ENCODE data around the gene FAM53B.
A peak's percentile ranks its signal among the peaks of the same experiment; 100 is the strongest.
"Not testable (repeated sequence)": the region's sequence is repeated elsewhere in the genome, so short reads cannot be mapped to it uniquely, and the experiment has no call there.

FAM53B gene

GRCh38 chr10:124748166-124748565 lies 4.0 kb upstream of the FAM53B start:
- no peaks in the 10 kb centered on the region for H3K27me3 ChIP-seq (ENCODE audit: insufficient read depth, low read length)
- no peaks in the 10 kb centered on the region for H3K9me3 ChIP-seq (ENCODE audit: low read length)
- no peaks in the 10 kb centered on the region for H3K36me3 ChIP-seq (ENCODE audit: insufficient read depth, low read length)
- no peak overlapping the region for H3K4me3 ChIP-seq (ENCODE audit: low read length)
- H2AFZ ChIP-seq (ENCODE audit: low read depth, low read length), result no peak overlapping the region
- H3K4me1 ChIP-seq (ENCODE audit: insufficient read depth, low read length), result peaks cover 25% of the 10 kb centered on the region

GRCh38 chr10:124747745-124748144 lies 3.6 kb upstream of the FAM53B start:
- no peak overlapping the region for H2AFZ ChIP-seq (ENCODE audit: low read depth, low read length)
- H3K27me3 ChIP-seq (ENCODE audit: insufficient read depth, low read length), result no peaks in the 10 kb centered on the region
- H3K36me3 ChIP-seq (ENCODE audit: insufficient read depth, low read length), result no peaks in the 10 kb centered on the region
- H3K4me3 ChIP-seq (ENCODE audit: low read length), result no peak overlapping the region
- H3K4me1 ChIP-seq (ENCODE audit: insufficient read depth, low read length), result peaks cover 25% of the 10 kb centered on the region
- no peaks in the 10 kb centered on the region for H3K9me3 ChIP-seq (ENCODE audit: low read length)

- peaks cover 31% of the 10 kb centered on the region for H3K4me1 ChIP-seq (ENCODE audit: insufficient read depth, low read length)
- no peak overlapping the region for H2AFZ ChIP-seq (ENCODE audit: low read depth, low read length)
- H3K9me3 ChIP-seq (ENCODE audit: low read length), result no peaks in the 10 kb centered on the region
- no peak overlapping the region for H3K4me3 ChIP-seq (ENCODE audit: low read length)
- no peaks in the 10 kb centered on the region for H3K27me3 ChIP-seq (ENCODE audit: insufficient read depth, low read length)
- no peaks in the 10 kb centered on the region for H3K36me3 ChIP-seq (ENCODE audit: insufficient read depth, low read length)
These were observed 2.8 kb upstream of the FAM53B start for GRCh38 chr10:124746992-124747391.

- H3K4me3 ChIP-seq (ENCODE audit: low read length); H3K9me3 ChIP-seq (ENCODE audit: low read length); H3K27me3 ChIP-seq (ENCODE audit: insufficient read depth, low read length); H3K36me3 ChIP-seq (ENCODE audit: insufficient read depth, low read length); H2AFZ ChIP-seq (ENCODE audit: low read depth, low read length): not testable (repeated sequence)
- peaks cover 36% of the 10 kb centered on the region for H3K4me1 ChIP-seq (ENCODE audit: insufficient read depth, low read length)
These were observed 2.3 kb upstream of the FAM53B start for GRCh38 chr10:124746447-124746846.

DNA sequence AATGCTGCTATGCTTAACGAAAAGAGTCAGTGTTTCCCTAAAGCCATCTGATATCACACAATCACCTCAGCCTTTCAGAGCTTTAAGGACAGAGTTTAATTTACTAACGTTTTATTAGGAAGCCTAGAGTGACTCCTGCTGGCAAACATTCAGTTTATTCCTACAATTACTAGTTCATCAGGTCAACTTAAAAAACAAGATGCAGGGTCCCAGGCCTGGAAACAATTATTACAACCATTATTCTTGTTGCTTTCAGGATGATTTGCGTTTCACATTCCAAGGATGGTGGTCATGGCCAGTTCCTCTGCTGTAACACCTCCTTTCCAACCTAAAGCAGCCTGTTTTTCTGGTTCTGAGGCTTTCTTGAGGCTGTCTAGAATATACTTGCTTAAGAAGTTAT lies 1.5 kb upstream of the FAM53B start:
- Histone ChIP-seq H3K27me3 (ENCODE audit: insufficient read depth, low read length) (no peaks in the 10 kb centered on the region), H3K9me3 (ENCODE audit: low read length) (no peaks in the 10 kb centered on the region), H3K4me1 (ENCODE audit: insufficient read depth, low read length) (peaks cover 44% of the 10 kb centered on the region), H3K36me3 (ENCODE audit: insufficient read depth, low read length) (no peaks in the 10 kb centered on the region), H3K4me3 (ENCODE audit: low read length) (no peak overlapping the region), H2AFZ (ENCODE audit: low read depth, low read length) (no peak overlapping the region)

- Histone ChIP-seq H2AFZ (ENCODE audit: low read depth, low read length) (no peak overlapping the region), H3K4me3 (ENCODE audit: low read length) (peak overlapping the region; percentile 83), H3K4me1 (ENCODE audit: insufficient read depth, low read length) (peaks cover 48% of the 10 kb centered on the region)
These were observed 1.1 kb upstream of the FAM53B start for GRCh38 chr10:124745252-124745651.

DNA sequence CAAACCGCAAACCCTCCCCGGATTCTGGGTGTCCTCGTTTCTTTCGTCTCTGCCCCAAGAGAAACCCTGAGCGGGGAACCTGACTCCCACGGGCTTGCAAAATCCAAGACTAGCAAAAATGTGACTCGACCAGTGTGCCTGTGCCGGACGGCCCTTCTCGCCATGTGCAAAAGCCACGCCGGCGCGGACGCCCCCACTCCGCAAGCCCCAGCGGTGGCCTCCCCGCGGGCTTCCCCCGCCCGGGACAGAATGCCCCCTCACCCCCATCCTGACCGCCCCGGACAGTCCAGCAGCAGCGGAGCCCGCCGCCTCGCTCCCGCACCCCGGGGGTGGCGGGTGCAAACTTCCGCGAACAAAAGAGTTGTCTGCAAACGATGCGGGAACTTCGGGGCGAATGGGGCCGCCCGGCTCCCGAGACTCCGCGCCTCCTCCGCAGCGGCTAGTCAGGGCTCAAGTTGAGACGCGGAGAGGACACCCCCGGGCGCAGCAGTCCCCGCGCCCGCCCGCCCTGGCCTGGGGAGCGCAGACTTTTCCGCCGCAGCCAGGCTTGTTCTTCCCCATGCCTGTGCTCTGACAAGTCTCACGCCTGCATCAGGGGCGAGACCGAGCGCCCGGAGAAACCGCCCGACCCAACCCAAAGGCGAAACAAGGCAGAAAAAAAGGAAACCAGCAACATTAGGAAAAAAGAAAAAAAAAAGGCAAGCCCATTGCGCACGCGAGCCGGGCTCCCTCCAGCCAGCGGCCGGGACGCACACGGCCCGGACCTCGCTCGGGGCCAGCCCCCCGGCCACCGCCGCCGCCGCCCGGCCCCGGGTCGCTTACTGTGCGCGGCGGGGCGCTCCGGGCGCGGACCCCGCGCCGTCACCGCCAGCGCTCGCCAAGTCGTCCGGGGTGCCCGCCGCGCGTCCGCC lies 732 bp downstream of the FAM53B start:
- Histone ChIP-seq H3K4me1 (ENCODE audit: insufficient read depth, low read length) (peaks cover 66% of the 10 kb centered on the region), H3K9me3 (ENCODE audit: low read length) (no peaks in the 10 kb centered on the region), H3K4me3 (ENCODE audit: low read length) (peak overlapping the region; percentile 83), H3K36me3 (ENCODE audit: insufficient read depth, low read length) (no peaks in the 10 kb centered on the region), H2AFZ (ENCODE audit: low read depth, low read length) (peak overlapping the region; percentile 11), H3K27me3 (ENCODE audit: insufficient read depth, low read length) (no peaks in the 10 kb centered on the region)

More at GRCh38 chr10:124745252-124745651, 1.1 kb upstream of the FAM53B start:
- Histone ChIP-seq H3K36me3 (ENCODE audit: insufficient read depth, low read length) (no peaks in the 10 kb centered on the region), H3K9me3 (ENCODE audit: low read length) (no peaks in the 10 kb centered on the region), H3K27me3 (ENCODE audit: insufficient read depth, low read length) (no peaks in the 10 kb centered on the region)

- peaks cover 71% of the 10 kb centered on the region for H3K4me1 ChIP-seq (ENCODE audit: insufficient read depth, low read length)
- H3K4me3 ChIP-seq (ENCODE audit: low read length), result peak overlapping the region; percentile 83
- H3K36me3 ChIP-seq (ENCODE audit: insufficient read depth, low read length), result no peaks in the 10 kb centered on the region
- peak overlapping the region; percentile 11 for H2AFZ ChIP-seq (ENCODE audit: low read depth, low read length)
- H3K9me3 ChIP-seq (ENCODE audit: low read length), result no peaks in the 10 kb centered on the region
- no peaks in the 10 kb centered on the region for H3K27me3 ChIP-seq (ENCODE audit: insufficient read depth, low read length)
These were observed 1.6 kb downstream of the FAM53B start for GRCh38 chr10:124742413-124743190.

GRCh38 chr10:124741922-124742412 lies 2.2 kb downstream of the FAM53B start:
- H2AFZ ChIP-seq (ENCODE audit: low read depth, low read length), result no peak overlapping the region
- no peaks in the 10 kb centered on the region for H3K36me3 ChIP-seq (ENCODE audit: insufficient read depth, low read length)
- H3K27me3 ChIP-seq (ENCODE audit: insufficient read depth, low read length), result no peaks in the 10 kb centered on the region
- no peaks in the 10 kb centered on the region for H3K9me3 ChIP-seq (ENCODE audit: low read length)
- H3K4me3 ChIP-seq (ENCODE audit: low read length), result peak overlapping the region; percentile 83
- peaks cover 74% of the 10 kb centered on the region for H3K4me1 ChIP-seq (ENCODE audit: insufficient read depth, low read length)

DNA sequence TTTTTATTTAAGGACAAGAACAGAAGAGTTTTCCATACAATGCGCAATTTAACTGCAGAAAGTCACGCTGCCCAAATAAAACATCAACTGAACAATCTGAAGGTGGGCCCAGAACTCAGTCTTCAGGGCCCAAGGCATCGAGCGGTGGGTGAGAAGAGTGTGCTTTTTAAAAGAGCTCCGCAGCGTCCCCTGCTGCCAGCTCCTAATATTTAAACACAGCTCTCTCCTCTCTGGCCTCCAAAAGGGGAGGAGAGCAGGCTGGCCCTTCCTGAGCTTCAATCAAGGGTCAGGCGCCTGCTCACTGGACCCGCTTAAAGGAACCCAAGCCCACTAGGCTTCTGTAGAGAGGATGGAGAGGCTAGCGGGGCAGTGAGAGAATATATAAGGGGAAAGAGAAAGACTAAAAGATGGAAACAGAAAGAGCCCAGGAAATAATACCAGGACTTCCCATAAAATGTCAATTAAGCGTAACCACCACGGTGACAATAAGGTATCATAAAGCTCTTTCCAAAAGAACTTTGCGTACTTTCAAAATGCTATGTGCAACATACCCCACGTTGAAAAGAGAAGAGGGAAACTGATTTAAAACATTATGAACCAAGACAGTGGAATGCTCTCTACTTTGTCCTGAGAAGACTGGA lies 2.8 kb downstream of the FAM53B start:
- peak overlapping the region; percentile 14 for H3K4me3 ChIP-seq (ENCODE audit: low read length)

DNA sequence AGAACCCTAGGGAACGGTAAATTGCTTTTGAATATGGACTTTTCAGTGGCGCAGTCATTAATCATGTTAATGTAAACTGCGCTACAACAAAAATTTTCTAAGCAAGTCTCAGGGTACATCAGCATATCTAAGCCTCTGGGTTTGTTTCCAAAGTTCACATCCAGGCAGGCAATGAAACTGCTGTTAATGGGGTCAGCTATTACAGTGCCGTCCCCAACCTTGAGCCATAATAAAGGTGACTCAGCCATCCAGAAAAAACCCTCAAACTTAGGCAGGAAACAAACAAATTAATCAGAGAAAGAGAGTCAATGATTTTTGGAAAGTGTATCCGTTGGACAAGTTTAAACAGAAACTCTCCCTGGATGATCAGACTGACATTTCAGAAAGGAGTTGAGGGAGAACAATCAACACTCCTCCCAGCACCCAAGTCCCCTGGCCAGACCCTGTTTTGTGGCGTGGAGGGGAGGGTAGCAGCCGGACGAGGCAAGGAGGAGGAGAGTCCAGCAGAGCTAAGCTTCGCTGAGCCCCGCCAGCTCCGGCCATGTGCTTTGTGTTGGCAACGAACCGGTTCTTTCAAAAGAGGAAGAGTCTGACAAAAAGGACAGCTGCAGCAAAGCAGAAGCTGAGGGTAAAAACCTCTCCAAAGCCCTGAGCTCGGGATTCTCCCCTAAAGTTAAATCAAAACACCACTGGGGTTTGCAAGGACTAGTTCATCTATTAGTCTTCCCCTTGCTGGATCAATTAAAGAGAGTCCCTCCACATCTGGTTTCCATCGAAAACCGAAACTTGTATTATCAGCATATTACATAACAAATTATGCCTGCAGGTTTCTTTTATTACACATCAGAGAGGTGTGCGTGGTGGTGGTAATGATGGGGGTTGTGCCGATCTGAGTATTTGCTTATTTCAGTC lies 3.6 kb downstream of the FAM53B start:
- Histone ChIP-seq H3K27me3 (ENCODE audit: insufficient read depth, low read length) (no peaks in the 10 kb centered on the region), H3K36me3 (ENCODE audit: insufficient read depth, low read length) (no peaks in the 10 kb centered on the region), H2AFZ (ENCODE audit: low read depth, low read length) (no peak overlapping the region), H3K9me3 (ENCODE audit: low read length) (no peaks in the 10 kb centered on the region), H3K4me1 (ENCODE audit: insufficient read depth, low read length) (peaks cover 68% of the 10 kb centered on the region), H3K4me3 (ENCODE audit: low read length) (peak overlapping the region; percentile 2)

More for the DNA sequence above, 2.8 kb downstream of the FAM53B start:
- no peak overlapping the region for H2AFZ ChIP-seq (ENCODE audit: low read depth, low read length)
- no peaks in the 10 kb centered on the region for H3K36me3 ChIP-seq (ENCODE audit: insufficient read depth, low read length)
- H3K4me1 ChIP-seq (ENCODE audit: insufficient read depth, low read length), result peaks cover 76% of the 10 kb centered on the region
- H3K9me3 ChIP-seq (ENCODE audit: low read length), result no peaks in the 10 kb centered on the region
- H3K27me3 ChIP-seq (ENCODE audit: insufficient read depth, low read length), result no peaks in the 10 kb centered on the region

- Histone ChIP-seq H3K9me3 (ENCODE audit: low read length) (no peaks in the 10 kb centered on the region), H3K27me3 (ENCODE audit: insufficient read depth, low read length) (no peaks in the 10 kb centered on the region), H3K36me3 (ENCODE audit: insufficient read depth, low read length) (no peaks in the 10 kb centered on the region), H3K4me1 (ENCODE audit: insufficient read depth, low read length) (peaks cover 62% of the 10 kb centered on the region), H3K4me3 (ENCODE audit: low read length) (no peak overlapping the region), H2AFZ (ENCODE audit: low read depth, low read length) (no peak overlapping the region)
These were observed 4.2 kb downstream of the FAM53B start for GRCh38 chr10:124739986-124740368.

Measured in neuron (in vitro differentiated cells).